HepG2 (cell line): Measurements from ENCODE around the gene PPP1R13B.

ENCODE experiments used
- FOXK1 ChIP-seq: sonication (generic); formaldehyde crosslinking; IDR thresholded peaks from 2 replicates; pipeline ENCODE4 v1.4.0; 2020; ENCODE audit warnings: low read depth, missing genetic modification reagents, borderline replicate concordance
- GABPA ChIP-seq, 2 experiments: IDR thresholded peaks; 2 replicates each; pipeline ENCODE4 v1.6.1; 2011 to 2016; ENCODE audit warnings: low read depth in 2 of 2, low read length in 1 of 2, missing biosample characterization in 1 of 2, missing genetic modification characterization in 1 of 2
- NR3C1 ChIP-seq: sonication (generic); formaldehyde crosslinking; IDR thresholded peaks from 2 replicates; pipeline ENCODE4 v1.4.0; 2020; ENCODE audit warnings: missing genetic modification reagents
- ZFP36 ChIP-seq: fragments of 150-350 bp; IDR thresholded peaks from 2 replicates; pipeline ENCODE4 v1.6.1; 2018; ENCODE audit warnings: borderline replicate concordance, low read length, low read depth; ENCODE audit not compliant: partially characterized antibody
- TF ChIP-seq, protein P1 (sequence below): sonication (generic); formaldehyde crosslinking; IDR thresholded peaks from 2 replicates; pipeline ENCODE4 v1.5.0; 2020; ENCODE audit warnings: mild to moderate bottlenecking, missing genetic modification reagents, moderate library complexity

DNA sequence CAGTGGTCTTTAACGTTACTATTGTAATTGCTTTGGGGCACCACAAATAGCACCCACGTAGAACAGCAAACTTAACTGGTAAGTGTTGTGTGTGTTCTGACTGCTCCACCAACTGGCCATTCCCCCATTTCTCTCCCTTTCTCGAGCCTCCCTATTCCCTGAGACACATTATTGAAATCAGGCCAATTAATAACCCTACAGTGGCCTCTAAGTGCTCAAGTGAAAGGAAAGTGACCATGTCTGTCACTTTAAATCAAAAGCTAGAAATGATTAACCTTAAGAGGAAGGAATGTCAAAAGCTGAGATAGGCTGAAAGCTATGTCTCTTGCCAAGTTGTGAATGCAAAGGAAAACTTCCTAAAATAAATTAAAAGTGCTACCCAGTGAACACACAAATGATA lies 22.3 kb downstream of the PPP1R13B start:
- TF ChIP-seq FOXK1 (CRISPR knock-in tag) = no peak
- TF ChIP-seq GABPA (IDR thresholded peaks at IDR 0.05; ENCODE audit: low read depth, low read length) = no peak
- no peak for TF ChIP-seq GABPA (CRISPR knock-in tag; IDR thresholded peaks at IDR 0.05; ENCODE audit: low read depth)
- TF ChIP-seq ZFP36 = no peak
- no peak for TF ChIP-seq NR3C1 (CRISPR knock-in tag)
- TF ChIP-seq, protein P1, sequence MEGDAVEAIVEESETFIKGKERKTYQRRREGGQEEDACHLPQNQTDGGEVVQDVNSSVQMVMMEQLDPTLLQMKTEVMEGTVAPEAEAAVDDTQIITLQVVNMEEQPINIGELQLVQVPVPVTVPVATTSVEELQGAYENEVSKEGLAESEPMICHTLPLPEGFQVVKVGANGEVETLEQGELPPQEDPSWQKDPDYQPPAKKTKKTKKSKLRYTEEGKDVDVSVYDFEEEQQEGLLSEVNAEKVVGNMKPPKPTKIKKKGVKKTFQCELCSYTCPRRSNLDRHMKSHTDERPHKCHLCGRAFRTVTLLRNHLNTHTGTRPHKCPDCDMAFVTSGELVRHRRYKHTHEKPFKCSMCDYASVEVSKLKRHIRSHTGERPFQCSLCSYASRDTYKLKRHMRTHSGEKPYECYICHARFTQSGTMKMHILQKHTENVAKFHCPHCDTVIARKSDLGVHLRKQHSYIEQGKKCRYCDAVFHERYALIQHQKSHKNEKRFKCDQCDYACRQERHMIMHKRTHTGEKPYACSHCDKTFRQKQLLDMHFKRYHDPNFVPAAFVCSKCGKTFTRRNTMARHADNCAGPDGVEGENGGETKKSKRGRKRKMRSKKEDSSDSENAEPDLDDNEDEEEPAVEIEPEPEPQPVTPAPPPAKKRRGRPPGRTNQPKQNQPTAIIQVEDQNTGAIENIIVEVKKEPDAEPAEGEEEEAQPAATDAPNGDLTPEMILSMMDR (CRISPR knock-in tag) = no peak
